Chondrocyte (in vitro differentiated cells): ENCODE data around the gene MMP11. TPM values are rescaled to one million over a fixed set of nuclear protein-coding genes. Genes with fewer than 3 reads are reported as not detected.

Experiments used
- DNase-seq: peaks from one replicate; pipeline ENCODE4 v3.0.0; 2021; ENCODE audit warnings: mixed read lengths, low spot score
- H3K27ac Mint-ChIP-seq: one replicate; pipeline ENCODE4 v1.8.0; 2021; ENCODE audit warnings: mild to moderate bottlenecking, moderate library complexity, mixed read lengths; ENCODE audit not compliant: unreplicated experiment
- H3K27me3 Mint-ChIP-seq: 2 replicates; pipeline ENCODE4 v1.8.0; 2021; ENCODE audit warnings: low read depth, mixed read lengths
- H3K36me3 Mint-ChIP-seq: 2 replicates; pipeline ENCODE4 v1.8.0; 2021; ENCODE audit warnings: low read depth, mixed read lengths
- H3K4me1 Mint-ChIP-seq: 2 replicates; pipeline ENCODE4 v1.8.0; 2021; ENCODE audit warnings: low read depth, mild to moderate bottlenecking, mixed read lengths
- H3K4me3 Mint-ChIP-seq: one replicate; pipeline ENCODE4 v1.8.0; 2021; ENCODE audit warnings: mild to moderate bottlenecking, moderate library complexity, mixed read lengths; ENCODE audit not compliant: unreplicated experiment
- H3K9me3 Mint-ChIP-seq: 2 replicates; pipeline ENCODE4 v1.8.0; 2021; ENCODE audit warnings: low read depth, mixed read lengths
- CTCF ChIP-seq: fragments of 200-600 bp; sonication (generic); IDR thresholded peaks from 2 replicates; pipeline ENCODE4 v1.5.0; 2021; ENCODE audit warnings: antibody characterized with exemption, mild to moderate bottlenecking, moderate library complexity
- total RNA-seq: library from RNA; stranded (reverse); gene quantifications from 3 replicates; pipeline ENCODE4 v1.2.1, GENCODE V29; 2021

MMP11 gene
- total RNA-seq, 1 donor from 2014 or later, result 172 TPM

GRCh38 chr22:23790819-23791737 is 18.4 kb downstream of the MMP11 start:
- no peaks in the 10 kb centered on the region for H3K9me3 Mint-ChIP-seq
- H3K27me3 Mint-ChIP-seq, result no peaks in the 10 kb centered on the region
- DNase-seq, result peak; percentile 55
- TF ChIP-seq CTCF, result no peak
- no peak overlapping the region for H3K4me3 Mint-ChIP-seq
- peaks cover 8% of the 10 kb centered on the region for H3K36me3 Mint-ChIP-seq
- no peak overlapping the region for H3K27ac Mint-ChIP-seq
- peaks cover 39% of the 10 kb centered on the region for H3K4me1 Mint-ChIP-seq

GRCh38 chr22:23791738-23792645 is 19.3 kb downstream of the MMP11 start:
- H3K4me3 Mint-ChIP-seq, result no peak overlapping the region
- peaks cover 13% of the 10 kb centered on the region for H3K36me3 Mint-ChIP-seq
- H3K9me3 Mint-ChIP-seq, result no peaks in the 10 kb centered on the region
- H3K27ac Mint-ChIP-seq, result no peak overlapping the region
- peaks cover 40% of the 10 kb centered on the region for H3K4me1 Mint-ChIP-seq
- DNase-seq, result peak; percentile 70
- TF ChIP-seq CTCF, result no peak
- no peaks in the 10 kb centered on the region for H3K27me3 Mint-ChIP-seq

- Mint-ChIP-seq H3K9me3 (no peaks in the 10 kb centered on the region), H3K27me3 (no peaks in the 10 kb centered on the region), H3K27ac (no peak overlapping the region), H3K36me3 (peaks cover 13% of the 10 kb centered on the region), H3K4me3 (no peak overlapping the region), H3K4me1 (peaks cover 31% of the 10 kb centered on the region)
- no peak for TF ChIP-seq CTCF
- peak; percentile 49 for DNase-seq
Observed at GRCh38 chr22:23793326-23793725, 20.7 kb downstream of the MMP11 start.

GRCh38 chr22:23796461-23796860 is 23.8 kb downstream of the MMP11 start:
- Mint-ChIP-seq H3K27me3 (no peaks in the 10 kb centered on the region), H3K27ac (peak overlapping the region; percentile 73), H3K4me3 (no peak overlapping the region), H3K36me3 (peaks cover 28% of the 10 kb centered on the region), H3K9me3 (no peaks in the 10 kb centered on the region), H3K4me1 (peaks cover 13% of the 10 kb centered on the region)
- TF ChIP-seq CTCF, result no peak
- DNase-seq, result peak; percentile 18
